ENCODE data around the gene RB1.
"Not testable (repeated sequence)": the region's sequence is repeated elsewhere in the genome, so short reads cannot be mapped to it uniquely, and the experiment has no call there.

The RB1 gene

DNA sequence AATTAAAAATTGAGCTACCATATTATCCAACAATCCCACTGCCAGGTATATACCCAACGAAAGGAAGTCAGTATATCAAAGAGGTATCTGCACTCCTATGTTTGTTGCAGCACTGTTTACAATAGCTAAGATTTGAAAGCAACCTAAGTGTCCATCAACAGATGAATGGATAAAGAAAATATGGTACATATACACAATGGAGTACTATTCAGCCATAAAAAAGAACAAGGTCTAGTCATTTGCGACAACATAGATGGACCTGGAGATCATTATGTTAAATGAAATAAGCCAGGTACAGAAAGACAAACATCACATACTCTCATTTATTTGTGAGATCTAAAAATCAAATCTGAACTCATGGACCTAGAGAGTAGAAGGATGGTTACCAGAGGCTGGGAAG lies 52.0 kb downstream of the RB1 start:
- not testable (repeated sequence) for DNase-seq

DNA sequence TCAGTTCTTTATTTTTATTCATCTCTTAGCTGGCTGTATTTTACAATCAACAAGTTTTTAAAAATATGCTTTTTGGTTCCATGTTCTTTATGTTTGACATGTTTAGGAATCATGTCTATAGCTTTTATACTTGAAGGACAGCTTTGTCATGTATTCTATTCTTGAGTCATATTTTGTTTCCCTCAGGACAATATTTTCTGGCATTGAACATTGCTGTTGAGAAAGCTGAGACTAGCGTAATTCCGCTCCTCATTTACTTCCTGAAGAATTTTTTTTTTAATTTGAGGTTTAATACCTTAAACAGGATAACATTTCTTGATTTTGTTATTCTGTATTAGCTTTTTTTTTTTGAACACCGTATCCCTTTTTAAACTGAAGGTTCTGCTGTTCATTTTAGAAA lies 53.2 kb downstream of the RB1 start:
- no peak for DNase-seq

DNA sequence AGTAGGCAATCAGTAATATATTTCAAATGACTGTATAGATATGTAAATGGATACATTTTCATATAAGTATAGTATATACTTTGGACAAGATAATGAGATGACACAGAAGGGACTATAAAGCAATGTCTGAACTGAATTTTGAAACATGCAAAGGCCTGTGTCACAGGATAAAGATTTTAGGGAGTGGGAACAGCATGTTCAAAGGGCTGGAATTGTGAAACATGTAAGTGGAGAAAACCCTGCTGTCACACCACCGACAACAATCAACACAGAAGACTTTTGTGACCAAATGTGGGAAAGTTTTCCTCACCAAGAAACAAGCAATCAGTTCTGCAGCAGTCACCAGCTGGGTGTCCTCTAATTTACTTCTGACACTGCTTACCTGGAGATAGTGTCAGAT lies 66.4 kb downstream of the RB1 start:
- DNase-seq: no peak

DNA sequence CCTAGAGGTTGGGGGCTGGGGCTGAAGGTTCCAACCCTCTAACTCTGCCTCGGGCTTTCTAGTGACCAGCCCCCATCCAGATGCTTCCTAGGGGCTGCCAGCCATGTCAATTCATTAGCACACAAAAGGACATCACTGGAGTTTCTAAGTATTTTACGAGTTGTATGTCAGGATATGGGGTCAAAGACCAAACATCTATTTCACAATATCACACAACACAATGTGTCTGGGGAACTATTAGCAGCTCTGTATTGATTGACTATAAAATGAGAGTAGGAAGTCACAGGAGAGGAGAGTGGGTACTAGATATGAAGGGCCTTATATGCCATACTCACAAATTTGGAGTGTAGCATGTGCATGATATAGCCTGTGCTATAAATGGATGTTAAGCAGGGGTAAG lies 67.3 kb downstream of the RB1 start:
- DNase-seq: no peak

DNA sequence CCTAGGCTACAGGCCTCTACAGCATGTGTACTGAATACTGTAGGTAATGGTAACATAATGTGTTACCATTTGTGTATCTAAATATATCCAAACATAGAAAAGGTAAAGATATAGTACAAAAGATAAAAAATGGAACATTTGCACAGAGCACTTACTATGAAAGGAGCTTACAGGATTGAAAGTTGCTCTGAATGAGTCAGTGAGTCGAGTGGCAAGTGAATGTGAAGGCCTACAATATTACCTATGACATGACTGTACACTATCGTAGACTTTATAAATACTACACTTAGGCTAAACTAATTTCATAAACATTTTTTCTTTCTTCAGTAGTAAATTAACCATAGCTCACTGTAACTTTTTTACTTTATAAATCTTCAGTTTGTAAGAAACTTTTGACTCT lies 74.3 kb downstream of the RB1 start:
- no peak for DNase-seq

DNA sequence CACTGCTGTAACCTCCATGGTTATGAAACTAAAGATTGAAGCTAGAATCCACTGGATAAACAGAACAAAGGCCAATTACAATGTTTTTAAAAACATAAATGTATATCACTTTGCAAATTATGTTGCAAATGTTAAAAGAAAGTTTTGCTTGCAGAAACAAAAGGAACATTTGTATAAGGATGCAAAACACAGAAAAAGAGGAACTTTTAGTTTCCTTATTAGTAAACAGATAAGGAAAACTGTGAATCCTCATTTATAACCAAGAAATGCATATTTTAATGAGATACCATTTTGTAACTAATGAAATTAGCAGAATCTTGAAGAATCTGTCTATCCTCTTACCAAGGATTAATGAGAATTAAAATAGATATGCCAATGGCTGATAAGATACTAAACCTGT lies 77.0 kb downstream of the RB1 start:
- DNase-seq: no peak

DNA sequence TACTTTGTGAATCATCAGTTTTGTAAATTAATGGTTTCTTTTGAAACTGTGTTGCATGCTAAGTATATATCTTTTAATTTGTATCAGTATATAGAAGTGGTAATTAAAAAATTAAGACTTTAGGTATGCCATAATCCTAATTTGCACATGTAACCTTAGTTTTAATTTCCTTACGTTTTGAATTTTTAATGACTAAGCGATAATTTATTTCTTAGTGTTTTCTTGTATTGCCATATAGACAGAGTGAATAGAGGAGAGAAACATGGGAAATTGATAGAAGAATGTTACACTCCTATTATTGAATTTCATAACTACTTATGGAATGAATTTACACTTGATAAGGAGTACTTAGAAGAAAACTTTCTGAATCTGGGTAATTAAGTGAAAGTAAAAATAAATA lies 79.8 kb downstream of the RB1 start:
- DNase-seq: no peak

DNA sequence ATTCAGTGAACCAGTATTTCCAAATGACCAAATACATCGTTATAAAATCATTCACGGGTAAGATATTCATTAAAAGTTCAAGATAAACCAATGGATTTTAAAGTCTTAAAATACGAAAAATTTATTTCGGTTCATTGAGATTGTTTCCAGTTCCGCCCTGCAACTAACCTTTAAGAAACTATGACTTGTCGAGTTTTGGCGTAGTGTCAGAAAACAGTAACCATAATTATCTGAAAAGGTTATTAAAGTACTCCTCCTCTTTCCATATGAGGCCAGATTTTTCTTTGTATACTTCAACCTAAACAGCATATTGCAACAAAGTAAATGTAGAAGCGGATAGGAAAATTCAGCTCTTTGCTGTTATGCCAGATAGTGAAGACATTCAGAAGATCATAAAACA lies 83.3 kb downstream of the RB1 start:
- DNase-seq: no peak

DNA sequence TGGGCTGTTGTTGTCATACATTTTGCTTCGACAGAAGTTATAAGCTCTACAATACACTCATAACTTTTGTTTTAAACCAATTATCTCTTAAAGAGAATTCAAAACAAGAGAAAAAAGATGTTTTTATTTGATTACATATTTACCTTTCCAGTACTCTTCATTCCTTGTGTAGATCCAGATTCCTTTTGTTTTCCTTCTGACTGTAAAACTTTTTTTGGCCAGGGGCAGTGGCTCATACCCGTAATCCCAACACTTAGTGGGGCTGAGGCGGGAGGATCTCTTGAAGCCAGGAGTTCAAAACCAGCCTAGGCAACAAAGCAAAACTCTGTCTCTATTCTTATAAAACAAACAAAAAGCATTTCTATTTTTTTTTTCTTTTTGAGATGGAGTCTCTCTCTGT lies 87.7 kb downstream of the RB1 start:
- no peak for DNase-seq

DNA sequence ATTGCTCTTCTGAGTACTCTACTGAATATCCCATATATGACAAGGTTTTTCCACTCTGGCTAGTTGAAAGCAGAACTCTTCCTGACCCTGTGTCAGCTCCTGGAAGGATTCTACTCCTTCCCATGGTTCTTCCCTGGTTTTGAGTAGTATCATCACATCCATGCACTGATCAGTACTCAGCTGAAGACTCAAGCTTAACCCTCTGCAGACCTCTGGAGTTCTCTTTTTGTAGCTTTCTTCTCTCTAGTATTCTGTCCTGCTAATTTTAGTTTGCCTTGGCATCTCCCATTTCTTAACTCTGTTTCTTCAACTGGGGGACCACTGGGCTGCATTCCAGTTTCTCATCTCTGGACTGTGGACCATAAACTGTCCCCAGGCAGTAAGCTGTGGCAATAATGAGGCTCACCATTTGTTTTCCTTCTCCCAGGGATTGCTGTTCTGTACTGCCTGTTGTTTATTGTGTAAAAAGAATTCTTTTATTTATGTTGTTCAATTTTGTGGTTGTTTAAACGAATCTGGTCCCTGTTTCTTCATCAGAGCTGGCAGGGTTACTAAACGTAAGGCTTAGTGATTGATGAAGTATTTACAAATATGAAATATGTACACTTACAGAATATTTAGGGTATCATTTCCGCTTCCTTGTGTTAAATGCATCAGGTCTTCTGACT lies 89.6 kb downstream of the RB1 start:
- no peak for DNase-seq

DNA sequence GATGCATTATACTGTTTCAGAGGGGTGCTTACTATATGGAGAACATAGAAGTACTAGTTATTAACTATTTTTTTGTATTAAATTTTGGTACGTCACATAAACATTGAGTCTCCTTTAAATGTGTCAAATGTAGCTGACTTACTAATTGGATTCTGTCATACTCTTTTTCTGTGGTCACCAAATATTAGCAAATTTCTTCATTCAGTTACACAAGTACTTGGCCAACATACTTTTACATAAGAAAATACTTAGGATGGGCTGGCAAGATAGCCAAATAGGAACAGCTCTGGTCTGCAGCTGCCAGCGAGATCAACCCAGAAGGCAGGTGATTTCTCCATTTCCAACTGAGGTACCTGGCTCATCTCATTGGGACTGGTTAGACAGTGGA lies 90.1 kb downstream of the RB1 start:
- no peak for DNase-seq

DNA sequence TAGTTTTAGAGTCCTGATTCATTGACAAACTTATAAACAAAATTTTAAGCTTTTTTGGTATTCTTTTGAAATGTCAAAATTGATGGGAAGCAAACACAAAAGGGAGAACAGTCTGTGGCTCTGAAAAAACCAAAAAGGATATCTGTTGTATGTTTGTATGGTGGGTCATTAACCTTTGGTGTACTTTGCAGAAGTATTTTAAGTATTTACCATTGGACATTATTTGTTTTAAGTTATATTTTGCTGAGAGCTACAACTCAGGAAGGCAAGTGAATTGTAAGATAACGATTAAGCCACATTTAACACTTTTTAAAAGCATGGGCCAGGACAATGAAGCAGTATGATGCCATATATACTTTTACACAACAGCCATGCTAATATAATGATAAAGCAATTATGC lies 94.2 kb downstream of the RB1 start:
- DNase-seq: no peak

DNA sequence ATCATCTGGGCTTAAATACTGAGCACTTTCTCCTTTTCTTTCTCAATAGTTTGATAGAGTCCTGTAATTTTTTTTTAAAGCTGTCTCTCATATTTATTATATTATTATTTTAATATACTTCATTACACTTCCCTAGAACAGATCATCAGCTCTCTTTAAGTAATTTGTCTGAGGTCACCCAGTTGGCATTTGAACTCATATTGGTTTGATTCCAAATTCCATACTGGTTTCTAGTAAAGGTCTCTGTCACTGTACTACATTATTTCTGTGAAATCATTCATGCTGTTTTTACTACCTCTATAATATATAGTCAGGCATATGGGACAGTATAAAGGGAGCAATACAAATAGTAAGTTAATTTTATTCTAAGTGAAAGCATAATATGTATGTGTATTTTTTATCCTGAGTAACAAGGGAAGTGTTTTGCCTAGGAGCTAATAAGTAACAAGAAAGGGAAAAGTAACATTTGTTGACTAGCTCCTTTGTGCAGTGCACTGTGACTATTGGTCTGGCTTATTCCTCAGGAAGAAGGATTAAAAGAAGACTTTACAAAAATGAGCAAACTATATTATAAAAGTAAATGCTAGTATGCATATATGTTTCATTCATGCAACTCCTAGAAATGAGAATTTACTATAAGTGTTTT lies 95.0 kb downstream of the RB1 start:
- no peak for DNase-seq

DNA sequence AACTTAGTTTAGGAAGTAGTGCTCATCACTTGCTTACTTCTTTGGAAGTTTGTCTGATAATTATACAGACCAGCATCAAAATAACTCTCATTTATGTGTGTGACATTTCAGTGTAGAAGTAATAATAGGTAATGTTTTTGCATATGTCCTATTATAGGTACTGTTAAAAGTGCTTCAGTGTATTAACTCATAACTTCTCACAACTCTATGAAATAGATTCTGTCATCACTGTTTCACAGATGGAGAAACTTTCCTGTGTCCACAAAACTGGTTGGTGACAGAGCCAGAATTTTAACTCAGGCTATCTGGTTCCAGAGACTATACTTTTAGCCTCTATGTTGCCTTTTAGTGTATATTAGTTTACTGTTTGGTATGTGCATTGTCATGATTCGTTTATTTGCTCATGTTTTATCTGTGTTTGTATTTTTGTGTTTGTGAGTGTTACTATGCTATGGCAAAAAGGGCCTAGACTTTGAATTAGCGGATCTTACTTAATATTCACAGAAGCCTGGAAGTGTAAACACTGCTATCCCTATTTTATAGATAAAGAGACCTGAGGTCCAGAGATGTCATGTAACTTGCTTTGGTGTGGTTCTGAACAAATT lies 96.6 kb downstream of the RB1 start:
- DNase-seq: no peak

DNA sequence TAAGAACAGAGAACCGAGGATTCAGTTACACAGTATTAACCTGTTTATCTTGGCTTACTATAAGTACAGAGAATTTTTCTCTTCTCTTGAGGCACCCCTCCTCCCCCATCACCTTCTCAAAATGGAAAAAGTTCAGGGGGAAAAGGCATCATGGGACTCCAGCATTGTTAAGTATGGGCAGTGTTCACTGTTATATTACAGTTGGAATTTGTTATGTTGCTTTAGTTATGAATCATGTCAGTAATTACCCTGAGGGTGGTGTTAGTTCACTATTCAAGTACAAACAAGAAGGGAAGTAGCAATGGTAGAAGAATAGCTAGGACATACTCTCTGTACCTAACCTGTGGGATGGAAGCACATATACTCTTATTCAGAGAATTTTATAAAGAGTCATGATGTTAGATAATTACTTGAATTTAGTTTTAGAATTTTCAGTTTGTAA lies 97.3 kb downstream of the RB1 start:
- no peak for DNase-seq

DNA sequence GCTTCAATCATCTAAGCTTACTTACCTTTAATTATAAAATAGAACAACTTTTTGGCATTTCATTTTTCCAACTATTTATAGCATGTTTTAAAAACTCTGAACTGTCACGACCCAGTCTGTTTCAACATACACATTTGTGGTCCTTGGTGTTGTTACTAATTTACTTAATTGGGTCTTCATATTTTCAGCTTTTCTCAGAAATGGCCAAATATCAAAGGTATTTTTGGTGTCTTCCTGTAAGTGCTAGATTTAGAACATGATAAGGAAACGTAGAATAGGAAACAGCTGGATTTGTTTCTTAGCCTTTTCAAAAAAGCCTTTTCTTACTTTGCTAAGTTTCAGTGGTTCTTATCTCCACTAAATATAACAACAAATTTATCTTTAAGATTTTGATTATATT lies 97.9 kb downstream of the RB1 start:
- DNase-seq: no peak

DNA sequence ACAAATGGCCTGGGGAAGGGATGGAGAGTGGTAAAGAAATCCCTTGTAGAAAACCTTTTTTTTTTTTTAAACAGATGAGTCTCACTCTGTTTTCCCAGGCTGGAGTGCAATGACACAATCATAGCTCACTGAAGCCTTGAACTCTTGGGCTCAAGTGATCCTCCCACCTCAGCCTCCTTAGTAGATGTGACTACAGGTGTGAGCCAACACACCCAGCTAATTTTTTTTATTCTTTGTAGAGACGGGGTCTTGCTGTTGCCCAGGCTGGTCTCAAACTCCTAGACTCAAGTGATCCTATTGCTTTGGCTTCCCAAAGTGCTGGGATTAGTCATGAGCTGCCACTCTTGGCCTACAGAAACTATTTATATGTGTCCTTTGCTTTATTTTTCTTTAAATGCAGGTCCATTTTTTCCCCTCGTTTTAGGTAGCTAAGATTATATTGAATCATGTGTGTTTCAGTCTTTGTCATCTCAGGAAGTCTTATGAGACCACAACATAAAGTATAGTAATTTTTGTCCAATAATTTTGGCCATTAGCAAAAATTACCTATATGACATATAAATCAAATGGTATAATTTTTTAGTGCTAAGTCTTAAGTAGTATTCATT lies 98.9 kb downstream of the RB1 start:
- no peak for DNase-seq

DNA sequence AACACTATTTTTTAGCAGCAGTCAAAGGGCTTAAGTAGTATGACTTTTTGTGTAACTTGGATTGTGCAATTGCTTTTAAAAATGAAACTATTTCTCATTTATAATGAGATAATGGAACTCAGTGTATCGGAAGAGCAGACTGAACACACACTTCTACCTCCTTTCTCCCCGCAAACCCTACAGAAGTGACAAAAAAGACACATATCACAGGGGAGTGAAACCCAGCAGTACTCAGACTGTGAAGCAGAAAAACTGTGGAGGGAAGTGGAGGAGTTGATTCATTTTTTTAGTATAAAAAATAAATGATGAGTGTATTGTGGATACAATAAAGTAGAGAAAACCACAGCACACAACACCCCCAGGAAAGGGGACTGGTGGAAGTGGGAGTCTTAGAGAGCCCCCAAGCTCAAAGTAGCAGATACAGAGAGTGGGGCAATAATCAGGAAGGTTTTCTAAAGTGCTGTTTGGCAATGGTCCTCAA lies 99.6 kb downstream of the RB1 start:
- no peak for DNase-seq

DNA sequence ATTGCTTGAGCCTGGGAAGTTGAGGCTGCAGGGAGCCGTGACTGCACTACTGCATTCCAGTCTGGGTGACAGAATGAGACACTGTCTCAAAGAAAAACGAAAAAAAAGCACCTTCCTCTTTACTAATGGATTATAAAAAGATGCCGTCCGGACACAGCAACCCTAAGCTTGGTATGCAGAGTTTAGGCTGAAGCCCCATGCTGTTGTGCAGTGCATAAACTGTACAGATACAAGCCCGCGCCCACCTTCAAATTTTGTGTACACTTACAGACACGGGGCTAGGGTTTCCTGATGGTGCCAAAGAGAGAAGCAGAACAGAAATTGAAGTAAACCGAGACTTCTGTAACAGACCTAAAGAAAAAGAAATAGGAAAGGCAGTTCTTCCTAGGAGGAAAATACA lies 100.4 kb downstream of the RB1 start:
- DNase-seq: no peak

DNA sequence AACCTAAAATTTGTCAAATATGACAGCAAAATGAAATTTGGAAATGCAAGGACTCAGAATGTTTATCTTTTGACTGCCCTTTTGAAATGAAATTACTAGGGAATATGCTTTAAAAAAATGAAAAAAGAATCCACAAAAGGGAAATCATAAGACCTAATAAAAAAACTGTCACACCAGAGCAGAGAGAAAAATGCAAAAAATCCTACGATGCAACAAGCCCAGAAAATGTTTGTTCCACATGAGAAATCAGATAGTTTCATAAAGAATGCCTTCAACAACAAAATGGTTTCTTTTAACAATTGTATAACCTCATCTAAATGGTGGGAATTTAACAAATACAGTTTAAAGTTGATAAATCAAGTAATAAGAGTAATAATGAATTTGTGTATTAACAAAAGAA lies 101.4 kb downstream of the RB1 start:
- DNase-seq: no peak

DNA sequence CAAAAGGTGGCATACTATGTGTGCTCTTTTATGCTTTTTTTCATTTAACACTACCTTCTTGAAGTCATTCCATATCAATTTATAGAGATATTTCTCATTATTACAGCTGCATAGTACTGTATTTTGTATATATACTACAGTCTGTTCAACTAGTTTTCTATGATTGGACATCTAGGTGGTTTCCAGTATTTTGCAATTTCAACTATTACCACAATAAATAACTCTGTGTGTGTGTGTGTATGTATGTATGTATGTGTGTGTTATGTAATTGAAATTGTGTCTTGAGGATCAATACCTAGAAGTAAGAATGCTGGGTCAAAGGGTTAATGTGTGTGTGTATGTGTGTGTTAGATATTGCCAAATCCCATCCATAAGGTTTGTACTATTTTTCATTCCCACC lies 102.3 kb downstream of the RB1 start:
- DNase-seq: no peak

DNA sequence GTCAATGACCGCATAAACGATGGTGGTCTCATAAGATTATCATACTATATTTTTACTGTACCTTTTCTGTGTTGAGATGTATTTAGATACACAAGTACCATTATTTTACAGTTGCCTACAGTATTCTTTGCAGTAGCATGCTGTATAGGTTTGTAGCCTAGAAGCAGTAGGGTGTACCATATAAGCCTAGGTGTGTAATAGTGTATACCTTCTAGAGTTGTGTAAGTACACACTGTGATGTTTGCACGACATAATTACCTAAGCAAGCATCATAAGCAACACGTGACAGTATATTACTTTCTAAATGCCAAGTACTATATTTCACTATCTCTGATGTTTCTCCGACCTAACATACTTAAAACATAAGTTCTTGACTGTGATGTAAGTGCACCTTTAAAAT lies 106.6 kb downstream of the RB1 start:
- DNase-seq: no peak

DNA sequence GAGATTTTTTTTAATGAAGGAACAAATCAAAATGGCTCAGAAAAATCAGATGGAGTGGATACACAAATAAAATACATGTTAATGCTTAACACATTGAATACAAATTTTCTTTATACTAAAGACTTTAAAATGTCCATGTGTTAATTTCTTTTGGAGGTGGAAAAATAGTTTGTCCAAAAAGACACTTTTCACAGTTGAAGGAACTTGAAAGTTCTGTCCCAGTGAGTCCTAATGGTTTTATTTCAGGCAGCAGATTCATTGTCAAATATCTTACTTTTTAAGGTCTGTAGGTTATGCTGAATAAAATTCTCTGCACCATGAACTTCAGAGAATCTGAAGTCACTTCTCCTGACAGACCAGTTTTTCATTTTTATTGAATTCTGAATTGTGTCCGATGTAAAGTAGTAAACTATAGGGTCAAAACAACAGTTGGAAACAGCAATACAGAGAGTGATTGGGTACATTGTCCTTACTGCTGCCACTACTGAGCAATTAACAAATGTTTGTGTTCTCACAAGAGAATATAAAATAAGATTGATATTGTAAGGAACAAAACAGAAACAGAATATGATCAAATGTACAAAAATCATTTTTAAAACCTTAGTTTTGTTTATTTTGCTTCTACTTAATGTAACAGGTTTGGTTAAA lies 107.7 kb downstream of the RB1 start:
- no peak for DNase-seq
